ENCODE measurements around the gene GMCL1. TPM values are rescaled to one million over a fixed set of nuclear protein-coding genes. Genes with fewer than 3 reads are reported as not detected.

Gene GMCL1
- total and polyA plus RNA-seq, 2 experiments from 2014 or later: 27.0 to 27.3 TPM

- TF ChIP-seq REST (IDR thresholded peaks at IDR 0.05; ENCODE audit: unreplicated experiment) (no peak), EZH2 (IDR thresholded peaks at IDR 0.05; ENCODE audit: low read depth, unreplicated experiment) (no peak), ETS1 (IDR thresholded peaks at IDR 0.05) (no peak), STAT1 (IDR thresholded peaks at IDR 0.05; ENCODE audit: unreplicated experiment) (no peak), NANOG (IDR thresholded peaks at IDR 0.05; ENCODE audit: borderline replicate concordance) (no peak), EZH2phosphoT487 (IDR thresholded peaks at IDR 0.05; ENCODE audit: unreplicated experiment) (no peak)
Measured at GRCh38 chr2:69888451-69888850, 59.0 kb downstream of the GMCL1 start (continued).

GRCh38 chr2:69889302-69889701, 59.8 kb downstream of the GMCL1 start:
- Histone ChIP-seq H3K27me3 (ENCODE audit: insufficient read depth) (no peaks in the 10 kb centered on the region), H2AFZ (no peak overlapping the region), H3K36me3 (ENCODE audit: insufficient read depth) (no peaks in the 10 kb centered on the region; the same call in 1 of the 2 replicates), H3K4me3 (no peak overlapping the region), H4K20me1 (replicated peaks; ENCODE audit: insufficient read depth) (no peaks in the 10 kb centered on the region), H3K27ac (ENCODE audit: low read depth) (no peak overlapping the region), H3K4me2 (no peak overlapping the region), H3K79me2 (replicated peaks; ENCODE audit: insufficient read depth) (peaks cover 4% of the 10 kb centered on the region), H3K9me2 (ENCODE audit: insufficient read depth) (no peaks in the 10 kb centered on the region; the same call in 1 of the 2 replicates), H3F3A (replicated peaks; ENCODE audit: low read depth) (no peaks in the 10 kb centered on the region), H3K4me1 (ENCODE audit: insufficient read depth) (no peaks in the 10 kb centered on the region)
- Mint-ChIP-seq H3K4me3 (no peak overlapping the region), H3K27ac (no peak overlapping the region), H3K36me3 (ENCODE audit: low read depth) (no peaks in the 10 kb centered on the region; the same call in 2 of the 3 replicates), H3K27me3 (ENCODE audit: insufficient read depth, low read depth, poor library complexity) (no peaks in the 10 kb centered on the region), H3K4me1 (no peaks in the 10 kb centered on the region; the same call in 2 of the 3 replicates), H3K9me3 (no peaks in the 10 kb centered on the region)
- ATAC-seq (no peak), DNase-seq (ENCODE audit: low spot score) (no peak)
- no peak for TF ChIP-seq ETS1 (IDR thresholded peaks at IDR 0.05)
- TF ChIP-seq EZH2 (IDR thresholded peaks at IDR 0.05; ENCODE audit: low read depth, unreplicated experiment): no peak
- no peak for TF ChIP-seq ZNF331 (CRISPR knock-in tag; IDR thresholded peaks at IDR 0.05; ENCODE audit: low read depth)
- TF ChIP-seq ZNF114 (CRISPR knock-in tag; IDR thresholded peaks at IDR 0.05): no peak
- TF ChIP-seq NANOG (IDR thresholded peaks at IDR 0.05; ENCODE audit: borderline replicate concordance): no peak
- no peak for TF ChIP-seq REST (IDR thresholded peaks at IDR 0.05; ENCODE audit: unreplicated experiment)
- no peak for TF ChIP-seq JUNB (IDR thresholded peaks at IDR 0.05; ENCODE audit: unreplicated experiment)
- no peak for TF ChIP-seq STAT1 (IDR thresholded peaks at IDR 0.05; ENCODE audit: unreplicated experiment)
- TF ChIP-seq POLR2AphosphoS5 (IDR thresholded peaks at IDR 0.05; ENCODE audit: low read depth): no peak
- TF ChIP-seq EZH2phosphoT487 (IDR thresholded peaks at IDR 0.05; ENCODE audit: unreplicated experiment): no peak
- no peak for TF ChIP-seq CREB1 (CRISPR knock-in tag; IDR thresholded peaks at IDR 0.05; ENCODE audit: low read depth)

Data from GM23338 (cell line).